ENCODE data around the gene NUMB.

The NUMB gene

DNA sequence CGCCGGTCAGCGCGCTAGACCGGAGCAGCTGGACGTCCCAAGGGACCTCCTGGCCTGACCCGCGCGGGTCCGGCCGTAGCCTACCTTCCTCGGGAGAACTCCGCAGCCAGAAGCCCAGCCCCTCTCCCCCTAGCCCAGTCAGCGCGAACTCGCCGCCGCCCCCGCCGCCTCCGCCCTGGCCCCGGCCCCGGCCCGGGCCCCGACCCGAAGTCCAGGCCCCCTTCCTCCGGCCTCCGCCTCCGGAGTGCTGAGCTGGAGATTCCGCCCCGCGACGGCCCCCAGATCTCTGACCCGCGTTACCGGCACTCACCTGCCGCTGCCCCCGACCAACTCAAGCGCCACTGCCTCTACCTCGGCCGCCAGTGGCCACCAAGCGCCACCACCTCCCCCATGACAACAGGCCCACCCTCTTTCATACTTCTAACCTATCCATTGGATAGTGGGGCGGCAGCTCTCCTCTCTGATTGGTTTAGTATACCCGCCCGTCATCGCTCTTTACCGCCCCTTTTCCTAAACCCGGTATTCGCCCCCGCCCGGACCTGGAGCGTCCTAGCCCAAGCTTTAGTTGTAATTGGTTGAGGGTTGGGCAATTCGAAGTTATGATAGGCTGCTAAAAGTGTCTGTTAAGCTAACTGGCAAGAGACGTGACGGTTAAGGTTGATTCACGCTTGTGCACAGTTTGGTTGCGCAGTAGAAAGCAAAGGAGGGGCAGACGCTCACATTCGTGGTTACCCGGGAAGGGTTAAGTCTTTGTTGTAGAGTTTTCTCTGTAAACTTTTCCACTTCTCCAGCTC, at the start of gene NUMB:
Gene NUMB (minus strand): TSS at position 364 of the 794 bp plus-strand sequence. CDS start 102,795 bp downstream, outside the sequence.
- no peak for TF ChIP-seq GATA2 (IDR thresholded peaks at IDR 0.05; ENCODE audit: low read depth, low read length)
- TF ChIP-seq GATA3 (IDR thresholded peaks at IDR 0.05; ENCODE audit: low read depth, low read length) = no peak

DNA sequence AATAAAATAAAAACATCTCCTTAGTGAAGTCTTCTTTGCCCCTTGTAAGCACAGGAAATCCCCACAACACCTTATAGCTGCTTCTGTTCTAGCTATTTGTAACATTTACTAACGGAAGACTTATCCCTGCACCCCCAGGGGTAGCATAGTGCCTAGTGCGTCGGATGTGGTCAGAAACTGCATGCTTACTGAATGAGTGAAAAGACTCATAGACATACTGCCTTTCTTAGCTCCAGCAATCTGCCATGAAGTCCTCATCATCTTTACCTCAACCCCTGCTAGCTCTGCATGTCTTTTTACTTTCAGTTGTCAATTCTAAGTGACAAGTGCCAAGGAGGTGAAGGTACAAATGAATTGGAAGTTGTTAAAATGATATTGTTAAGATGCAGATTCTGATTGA, 45.3 kb upstream of the NUMB start:
- TF ChIP-seq GATA2 (IDR thresholded peaks at IDR 0.05; ENCODE audit: low read depth, low read length) (no peak), GATA3 (IDR thresholded peaks at IDR 0.05; ENCODE audit: low read depth, low read length) (no peak)

DNA sequence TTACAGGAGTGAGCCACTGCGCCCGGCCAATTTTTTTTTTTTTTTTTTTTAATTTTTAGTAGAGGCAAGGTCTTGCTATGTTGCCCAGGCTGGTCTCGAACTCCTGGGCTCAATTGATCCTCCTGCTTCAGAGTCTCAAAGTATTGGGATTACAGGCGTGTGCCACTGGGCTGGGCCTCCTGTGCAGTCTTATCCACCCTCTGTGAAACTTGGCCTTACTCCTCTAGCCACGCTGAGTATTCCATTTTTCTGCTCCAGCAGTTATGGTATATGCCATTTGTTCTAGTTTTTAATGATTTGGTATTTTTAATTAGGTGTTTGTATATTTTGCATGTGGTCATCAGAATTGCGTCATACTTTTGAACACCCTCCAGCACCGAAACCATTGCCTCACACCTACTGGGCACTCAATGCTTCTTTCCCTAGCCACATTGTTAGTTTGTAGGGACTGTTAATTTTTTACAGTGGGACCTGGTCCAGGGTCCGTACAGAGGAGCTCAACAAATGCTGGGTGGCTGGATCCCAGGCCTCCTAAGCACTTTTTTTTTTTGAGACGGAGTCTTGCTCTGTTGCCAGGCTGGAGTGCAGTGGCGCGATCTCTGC, 43.8 kb upstream of the NUMB start:
- no peak for TF ChIP-seq GATA2 (IDR thresholded peaks at IDR 0.05; ENCODE audit: low read depth, low read length)
- TF ChIP-seq GATA3 (IDR thresholded peaks at IDR 0.05; ENCODE audit: low read depth, low read length) = no peak

DNA sequence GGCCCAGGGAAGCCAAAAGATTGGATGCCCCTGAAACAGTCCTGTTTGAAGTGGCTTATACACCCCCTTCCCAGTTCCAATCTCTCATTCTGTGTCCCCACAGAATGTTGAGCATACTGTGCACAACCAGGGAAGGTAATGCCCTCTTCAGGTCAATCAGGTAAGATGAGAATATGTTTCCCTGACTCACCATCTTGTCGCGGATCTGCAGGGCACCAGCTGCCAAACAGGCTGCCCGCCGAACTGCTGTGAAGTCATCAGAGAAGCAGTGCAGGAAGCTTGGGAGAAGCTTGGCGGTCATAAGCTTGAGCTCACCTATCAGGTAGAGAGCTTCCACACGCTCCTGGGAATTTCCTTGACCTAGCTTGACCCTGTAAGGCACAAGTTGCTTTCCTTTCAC, 42.0 kb upstream of the NUMB start:
- TF ChIP-seq GATA3 (IDR thresholded peaks at IDR 0.05; ENCODE audit: low read depth, low read length) = no peak
- no peak for TF ChIP-seq GATA2 (IDR thresholded peaks at IDR 0.05; ENCODE audit: low read depth, low read length)

DNA sequence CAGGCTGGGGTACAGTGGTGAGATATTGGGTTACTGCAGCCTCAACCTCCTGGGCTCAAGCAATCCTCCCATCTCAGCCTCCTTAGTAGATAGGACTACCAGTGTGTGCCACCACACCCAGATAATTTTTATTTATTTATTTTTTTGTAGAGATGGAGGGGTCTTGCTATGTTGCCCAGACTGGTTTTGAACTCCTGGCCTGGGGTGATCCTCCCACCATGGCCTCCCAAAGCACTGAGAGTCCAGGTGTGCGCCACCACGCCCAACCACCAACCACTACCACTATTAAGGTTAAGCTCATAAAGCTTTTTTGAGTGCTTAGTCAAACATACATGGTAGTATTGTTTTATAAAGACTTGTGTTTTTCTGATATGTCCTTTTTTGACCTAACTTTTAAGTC, 36.2 kb upstream of the NUMB start:
- TF ChIP-seq GATA2 (IDR thresholded peaks at IDR 0.05; ENCODE audit: low read depth, low read length) (no peak), GATA3 (IDR thresholded peaks at IDR 0.05; ENCODE audit: low read depth, low read length) (no peak)

DNA sequence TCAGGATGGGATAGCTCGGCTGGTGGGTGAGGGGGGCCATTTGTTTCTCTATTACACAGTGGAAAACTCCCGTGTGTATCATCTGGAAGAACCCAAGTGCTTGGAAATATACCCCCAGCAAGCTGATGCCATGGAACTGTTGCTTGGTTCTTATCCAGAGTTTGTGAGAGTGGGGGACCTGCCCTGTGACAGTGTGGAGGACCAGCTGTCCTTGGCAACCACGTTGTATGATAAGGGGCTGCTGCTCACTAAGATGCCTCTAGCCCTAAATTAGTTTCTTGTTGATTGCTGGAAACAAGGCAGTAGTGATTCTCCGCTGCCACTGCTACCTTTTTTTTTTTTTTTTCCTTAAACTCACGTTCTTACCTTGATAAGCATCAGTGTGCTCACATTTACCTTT, 34.3 kb upstream of the NUMB start:
- TF ChIP-seq GATA2 (IDR thresholded peaks at IDR 0.05; ENCODE audit: low read depth, low read length) = no peak
- no peak for TF ChIP-seq GATA3 (IDR thresholded peaks at IDR 0.05; ENCODE audit: low read depth, low read length)

DNA sequence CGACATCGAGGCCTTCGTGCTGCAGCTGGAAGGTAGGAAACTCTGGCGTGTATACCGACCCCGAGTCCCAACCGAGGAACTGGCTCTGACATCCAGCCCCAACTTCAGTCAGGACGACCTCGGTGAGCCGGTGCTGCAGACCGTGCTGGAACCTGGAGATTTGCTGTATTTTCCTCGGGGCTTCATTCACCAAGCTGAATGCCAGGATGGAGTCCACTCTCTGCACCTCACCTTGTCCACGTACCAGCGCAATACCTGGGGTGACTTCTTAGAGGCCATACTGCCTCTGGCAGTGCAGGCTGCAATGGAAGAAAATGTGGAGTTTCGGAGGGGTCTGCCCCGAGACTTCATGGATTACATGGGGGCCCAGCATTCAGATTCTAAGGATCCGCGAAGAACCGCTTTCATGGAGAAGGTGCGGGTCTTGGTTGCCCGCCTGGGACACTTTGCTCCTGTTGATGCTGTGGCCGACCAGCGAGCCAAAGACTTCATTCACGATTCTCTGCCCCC, 33.8 kb upstream of the NUMB start:
- no peak for TF ChIP-seq GATA3 (IDR thresholded peaks at IDR 0.05; ENCODE audit: low read depth, low read length)
- no peak for TF ChIP-seq GATA2 (IDR thresholded peaks at IDR 0.05; ENCODE audit: low read depth, low read length)

DNA sequence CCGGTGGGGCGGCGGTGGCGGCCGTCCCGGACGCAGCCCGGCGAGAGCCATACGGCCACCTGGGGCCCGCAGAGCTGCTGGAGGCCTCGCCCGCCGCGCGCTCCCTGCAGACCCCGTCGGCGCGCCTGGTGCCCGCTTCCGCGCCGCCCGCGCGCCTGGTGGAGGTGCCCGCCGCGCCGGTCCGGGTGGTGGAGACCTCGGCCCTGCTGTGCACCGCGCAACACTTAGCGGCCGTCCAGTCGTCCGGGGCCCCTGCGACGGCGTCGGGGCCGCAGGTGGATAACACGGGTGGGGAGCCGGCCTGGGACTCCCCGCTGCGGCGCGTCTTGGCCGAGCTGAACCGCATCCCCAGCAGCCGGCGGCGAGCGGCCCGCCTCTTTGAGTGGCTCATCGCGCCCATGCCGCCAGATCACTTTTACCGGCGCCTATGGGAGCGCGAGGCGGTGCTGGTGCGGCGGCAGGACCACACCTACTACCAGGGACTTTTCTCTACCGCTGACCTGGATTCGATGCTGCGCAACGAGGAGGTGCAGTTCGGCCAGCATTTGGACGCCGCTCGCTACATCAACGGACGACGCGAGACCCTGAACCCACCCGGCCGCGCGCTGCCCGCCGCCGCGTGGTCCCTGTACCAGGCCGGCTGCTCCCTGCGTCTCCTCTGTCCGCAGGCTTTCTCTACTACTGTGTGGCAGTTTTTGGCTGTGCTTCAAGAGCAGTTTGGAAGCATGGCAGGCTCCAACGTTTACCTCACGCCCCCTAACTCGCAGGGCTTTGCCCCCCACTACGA, 33.1 kb upstream of the NUMB start:
- no peak for TF ChIP-seq GATA2 (IDR thresholded peaks at IDR 0.05; ENCODE audit: low read depth, low read length)
- TF ChIP-seq GATA3 (IDR thresholded peaks at IDR 0.05; ENCODE audit: low read depth, low read length) = no peak

DNA sequence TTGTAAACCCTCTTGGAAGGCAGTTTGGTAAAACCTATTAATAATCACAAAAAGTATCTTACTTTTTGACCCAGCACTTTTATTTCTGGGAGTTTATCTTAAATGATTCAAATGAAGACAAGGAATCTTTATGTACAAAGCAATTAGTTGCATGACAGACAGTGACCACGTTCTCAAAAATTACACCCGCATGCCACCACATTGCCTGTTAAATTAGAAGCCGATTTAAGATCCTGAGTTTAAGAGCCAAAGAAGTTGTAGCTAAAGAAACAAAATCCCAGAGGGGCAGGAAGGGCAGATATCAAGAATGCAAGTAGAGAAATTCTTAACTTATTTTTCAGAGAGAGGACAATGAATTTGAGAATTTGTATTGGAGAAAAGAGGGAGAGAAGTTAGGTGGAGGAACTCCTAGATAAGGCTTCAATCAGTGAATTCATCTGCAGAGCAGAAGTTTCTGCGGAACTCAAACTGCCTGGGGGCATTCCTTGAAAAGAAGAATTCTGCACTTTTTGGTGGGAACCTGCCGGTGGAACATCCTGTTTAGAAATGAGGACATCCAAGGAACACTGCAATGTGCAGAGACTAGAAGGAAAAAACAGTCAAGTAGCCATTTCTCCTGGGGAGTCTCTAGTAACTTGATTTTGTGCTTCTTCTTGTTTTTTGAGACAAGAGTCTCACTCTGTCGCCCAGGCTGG, 31.3 kb upstream of the NUMB start:
- no peak for TF ChIP-seq GATA3 (IDR thresholded peaks at IDR 0.05; ENCODE audit: low read depth, low read length)
- no peak for TF ChIP-seq GATA2 (IDR thresholded peaks at IDR 0.05; ENCODE audit: low read depth, low read length)

DNA sequence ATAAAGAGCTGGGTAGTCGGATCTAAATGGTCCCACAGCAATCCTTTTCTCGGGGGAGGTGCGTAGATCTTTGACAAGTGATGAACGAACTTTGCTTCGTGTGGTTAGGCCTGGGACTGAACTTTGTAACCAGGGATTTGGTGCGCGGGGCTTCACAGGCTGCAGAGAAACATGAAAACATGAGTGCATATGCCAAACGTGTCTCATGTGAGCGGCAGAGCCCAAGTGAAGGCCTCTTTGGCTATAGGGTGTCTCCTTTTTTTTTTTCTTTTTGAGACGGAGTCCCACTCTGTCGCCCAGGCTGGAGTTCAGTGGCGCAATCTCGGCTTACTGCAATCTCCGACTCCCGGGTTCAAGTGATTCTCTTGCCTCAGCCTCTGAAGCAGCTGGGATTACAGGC, 20.3 kb upstream of the NUMB start:
- no peak for TF ChIP-seq GATA3 (IDR thresholded peaks at IDR 0.05; ENCODE audit: low read depth, low read length)
- no peak for TF ChIP-seq GATA2 (IDR thresholded peaks at IDR 0.05; ENCODE audit: low read depth, low read length)

DNA sequence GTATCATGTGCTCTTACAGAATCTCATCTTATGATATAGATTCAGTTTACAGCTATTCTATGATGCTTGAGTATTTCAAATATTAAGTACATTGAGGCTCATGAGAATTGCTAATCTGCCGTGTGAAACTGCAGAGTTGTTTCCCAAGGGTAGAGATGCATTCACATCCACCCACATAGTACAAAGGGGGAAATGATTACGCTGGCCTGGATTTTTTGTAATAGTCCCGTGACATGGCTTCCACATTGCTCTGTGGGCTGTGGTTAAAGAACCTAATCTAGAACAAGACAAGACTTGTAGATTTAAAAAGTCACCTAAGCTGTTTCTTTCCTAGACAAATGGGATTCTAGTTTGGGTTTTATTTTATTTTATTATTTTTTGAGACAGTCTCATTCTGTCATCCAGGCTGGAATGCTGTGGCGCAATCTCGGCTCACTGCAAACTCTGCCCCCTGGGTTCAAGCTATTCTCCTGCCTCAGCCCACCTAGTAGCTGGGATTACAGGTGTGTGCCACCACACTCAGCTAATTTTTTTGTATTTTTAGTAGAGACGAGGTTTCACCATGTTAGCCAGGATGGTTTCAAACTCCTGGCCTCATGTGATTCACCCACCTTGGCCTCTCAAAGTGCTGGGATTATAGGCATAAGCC, 19.4 kb upstream of the NUMB start:
- no peak for TF ChIP-seq GATA3 (IDR thresholded peaks at IDR 0.05; ENCODE audit: low read depth, low read length)
- TF ChIP-seq GATA2 (IDR thresholded peaks at IDR 0.05; ENCODE audit: low read depth, low read length) = no peak

DNA sequence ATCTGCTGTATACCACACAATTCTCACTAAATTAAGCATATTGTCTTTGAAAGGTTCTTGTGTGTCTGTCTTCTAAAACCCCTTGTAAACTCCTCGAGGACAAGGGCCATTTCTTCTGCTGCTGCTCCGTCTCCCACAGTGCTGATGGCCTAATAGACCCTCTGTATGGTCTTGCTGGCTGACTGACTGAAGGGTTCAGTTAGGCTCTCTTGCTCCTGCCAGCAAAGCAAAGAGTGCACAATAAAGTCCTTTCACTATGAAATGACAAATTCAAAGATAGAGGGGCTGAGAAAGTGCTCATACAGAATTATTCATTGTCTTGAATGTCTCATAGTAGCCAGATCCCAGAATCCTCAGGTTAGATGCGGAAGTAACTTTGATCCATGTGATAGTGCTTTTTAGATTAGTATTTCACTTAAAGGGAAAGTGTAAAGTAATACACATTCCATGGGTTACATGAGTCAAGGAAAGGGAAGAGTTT, 18.1 kb upstream of the NUMB start:
- TF ChIP-seq GATA2 (IDR thresholded peaks at IDR 0.05; ENCODE audit: low read depth, low read length) = no peak
- no peak for TF ChIP-seq GATA3 (IDR thresholded peaks at IDR 0.05; ENCODE audit: low read depth, low read length)

DNA sequence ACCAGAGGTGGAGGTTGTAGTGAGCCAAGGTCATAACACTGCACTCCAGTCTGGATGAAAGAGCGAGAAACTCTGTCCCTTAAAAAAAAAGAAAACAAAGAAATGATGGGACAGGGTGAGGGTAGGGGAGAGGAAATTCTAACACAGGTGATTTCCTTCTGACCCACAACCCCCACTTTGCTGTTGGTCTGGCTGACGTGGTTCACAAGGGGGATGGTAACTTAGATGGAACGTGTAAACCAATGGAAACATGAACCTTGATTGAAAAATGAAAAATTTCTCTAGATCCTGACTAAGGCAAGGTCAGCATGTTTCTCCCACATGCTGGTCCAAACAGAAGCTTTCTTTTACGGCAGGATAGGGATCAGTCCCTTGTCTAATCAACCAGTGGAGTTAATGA, 16.6 kb upstream of the NUMB start:
- TF ChIP-seq GATA2 (IDR thresholded peaks at IDR 0.05; ENCODE audit: low read depth, low read length) (no peak), GATA3 (IDR thresholded peaks at IDR 0.05; ENCODE audit: low read depth, low read length) (no peak)
